ENCODE measurements around the gene ZNF280A.

The ZNF280A gene

GRCh38 chr22:22520020-22520656 lies at the start of gene ZNF280A:
Gene ZNF280A (minus strand): TSS chr22:22520270. CDS start chr22:22515630, 4,640 bp downstream.
- intact Hi-C loops (cut with DNase I) = no loop called here
- no peak for DNase-seq

GRCh38 chr22:22569218-22569617 lies 49.1 kb upstream of the ZNF280A start:
- DNase-seq = no peak
- intact Hi-C loops (cut with DNase I) = no loop called here

- intact Hi-C loops (cut with DNase I) = no loop called here
Observed at GRCh38 chr22:22565981-22566380, 45.9 kb upstream of the ZNF280A start.

GRCh38 chr22:22558972-22559603 lies 39.0 kb upstream of the ZNF280A start, which contains the start of gene PRAME:
Gene PRAME (minus strand): TSS chr22:22559265. CDS start chr22:22556832, 2,433 bp downstream.
- intact Hi-C loops (cut with DNase I) = no loop called here
- peak in 26 of 42 donors; percentile 3 to 67 (median 28) for DNase-seq

More at GRCh38 chr22:22565981-22566380, 45.9 kb upstream of the ZNF280A start:
- no peak for DNase-seq

- intact Hi-C loops (cut with DNase I) = no loop called here
- DNase-seq = no peak
Observed at GRCh38 chr22:22558071-22558971, 38.3 kb upstream of the ZNF280A start.

- intact Hi-C loops (cut with DNase I) = no loop called here
- DNase-seq = no peak
Observed at GRCh38 chr22:22556995-22557925, 37.2 kb upstream of the ZNF280A start.

GRCh38 chr22:22556578-22556977 lies 36.5 kb upstream of the ZNF280A start:
- DNase-seq = no peak
- intact Hi-C loops (cut with DNase I) = no loop called here

- intact Hi-C loops (cut with DNase I) = no loop called here
- no peak for DNase-seq
Observed at GRCh38 chr22:22555596-22555995, 35.5 kb upstream of the ZNF280A start.

- intact Hi-C loops (cut with DNase I) = no loop called here
- DNase-seq = no peak
Observed at GRCh38 chr22:22554587-22555284, 34.7 kb upstream of the ZNF280A start.

- intact Hi-C loops (cut with DNase I) = no loop called here
- no peak for DNase-seq
Observed at GRCh38 chr22:22553735-22554586, 33.9 kb upstream of the ZNF280A start.

GRCh38 chr22:22553141-22553540 lies 33.1 kb upstream of the ZNF280A start:
- intact Hi-C loops (cut with DNase I) = no loop called here
- DNase-seq = no peak

GRCh38 chr22:22552630-22553029 lies 32.6 kb upstream of the ZNF280A start:
- DNase-seq = no peak
- intact Hi-C loops (cut with DNase I) = no loop called here

- intact Hi-C loops (cut with DNase I) = no loop called here
- no peak for DNase-seq
Observed at GRCh38 chr22:22550789-22551434, 30.8 kb upstream of the ZNF280A start.

- DNase-seq = no peak
- intact Hi-C loops (cut with DNase I) = no loop called here
Observed at GRCh38 chr22:22548910-22549309, 28.8 kb upstream of the ZNF280A start.

- no peak for DNase-seq
- intact Hi-C loops (cut with DNase I) = no loop called here
Observed at GRCh38 chr22:22548317-22548716, 28.2 kb upstream of the ZNF280A start.

GRCh38 chr22:22547692-22548300 lies 27.7 kb upstream of the ZNF280A start:
- intact Hi-C loops (cut with DNase I) = no loop called here
- no peak for DNase-seq
